Thyroid gland (tissue), 4 donors: Measurements from ENCODE around the gene ROBO2. TPM values are rescaled to one million over a fixed set of nuclear protein-coding genes. Genes with fewer than 3 reads are reported as not detected.

ENCODE experiments used
- DNase-seq, 2 donors: peaks; one replicate each; pipeline ENCODE4 v3.0.0-alpha.2; 2019
- H3K27ac ChIP-seq, 3 donors: fragments of 200-600 bp; sonication (generic); 1 replicate in 2 of 3; 2 replicates in 1 of 3; pipeline ENCODE4 v1.5.1; 2016 to 2019; ENCODE audit warnings: mild to moderate bottlenecking in 1 of 3, moderate library complexity in 1 of 3
- H3K27me3 ChIP-seq: fragments of 200-600 bp; sonication (generic); one replicate; pipeline ENCODE4 v1.5.1; 2019
- H3K36me3 ChIP-seq, 2 donors: fragments of 200-600 bp; sonication (generic); one replicate each; pipeline ENCODE4 v1.5.1; 2016 to 2019
- H3K4me1 ChIP-seq, 2 donors: fragments of 200-600 bp; sonication (generic); one replicate each; pipeline ENCODE4 v1.5.1; 2017 to 2019
- H3K4me3 ChIP-seq, 3 donors: fragments of 200-600 bp; sonication (generic); replicated peaks in 1 of 3; 1 replicate in 2 of 3; 2 replicates in 1 of 3; pipeline ENCODE4 v1.5.1; 2016; ENCODE audit warnings: mild to moderate bottlenecking in 1 of 3
- H3K9me3 ChIP-seq: fragments of 200-600 bp; sonication (generic); one replicate; pipeline ENCODE4 v1.5.1; 2017
- CTCF ChIP-seq, 6 experiments: fragments of 200-600 bp in 3 of 6; fragments of 450-650 bp in 3 of 6; sonication (generic) in 3 of 6; IDR thresholded peaks; one replicate each; pipeline ENCODE4 v1.5.1; 2016 to 2019; ENCODE audit warnings: antibody characterized with exemption in 6 of 6, mild to moderate bottlenecking in 2 of 6, inconsistent platforms in 1 of 6, moderate library complexity in 1 of 6
- POLR2A ChIP-seq, 2 donors: fragments of 450-650 bp; IDR thresholded peaks; one replicate each; pipeline ENCODE4 v1.6.1; 2017; ENCODE audit warnings: antibody characterized with exemption in 2 of 2, mild to moderate bottlenecking in 2 of 2, moderate library complexity in 1 of 2
- WGBS, 2 donors: methylation state at CpG; one replicate each; pipeline ENCODE4 v1.1.5; 2017; 5-methylcytosine and 5-hydroxymethylcytosine counted together
- intact Hi-C: fragments of 100-400 bp; cut with DNase I; formaldehyde crosslinking; loops from one replicate; pipeline ENCODE4 v1.15.1; 2023
- total RNA-seq, 4 donors: library from RNA; depleted of rRNA; stranded (reverse); fragments of >200 nt; gene quantifications; one replicate each; pipeline ENCODE4 v1.2.3, GENCODE V29; 2016

Gene ROBO2
- total RNA-seq, 4 donors from 2014 or later = 0.56 to 1.5 TPM; not detected in 2

DNA sequence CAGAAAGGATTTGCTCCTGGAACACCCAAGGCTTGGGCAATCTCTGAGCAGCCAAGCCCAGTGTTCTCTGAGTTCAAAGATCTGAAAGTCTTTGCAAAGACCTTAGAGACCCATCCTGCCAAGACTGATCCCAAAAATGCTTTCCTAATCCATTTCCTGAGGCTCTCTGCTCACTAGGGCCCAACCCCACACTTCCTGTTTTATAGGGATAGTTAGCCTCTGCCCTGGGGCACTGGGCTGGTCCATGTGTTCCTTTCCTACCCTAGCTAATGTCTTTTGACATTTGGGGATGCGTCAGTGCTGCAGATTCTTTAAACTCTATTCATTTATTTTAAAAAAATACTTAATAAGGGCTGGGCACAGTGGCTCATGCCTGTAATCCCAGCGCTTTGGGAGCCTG, 372.7 kb downstream of the ROBO2 start:
- no peaks in the 10 kb centered on the region for H3K4me1 ChIP-seq
- intact Hi-C loops = no loop called here
- no peak overlapping the region for H3K4me3 ChIP-seq
- no peak for TF ChIP-seq CTCF (IDR thresholded peaks at IDR 0.05)
- TF ChIP-seq POLR2A (IDR thresholded peaks at IDR 0.05) = no peak
- H3K27me3 ChIP-seq = no peaks in the 10 kb centered on the region
- H3K36me3 ChIP-seq = no peaks in the 10 kb centered on the region
- WGBS, 2 donors = 98 to 100% methylated on average over 2 of the region's 2 CpGs
- no peaks in the 10 kb centered on the region for H3K9me3 ChIP-seq
- DNase-seq = no peak
- no peak overlapping the region for H3K27ac ChIP-seq

DNA sequence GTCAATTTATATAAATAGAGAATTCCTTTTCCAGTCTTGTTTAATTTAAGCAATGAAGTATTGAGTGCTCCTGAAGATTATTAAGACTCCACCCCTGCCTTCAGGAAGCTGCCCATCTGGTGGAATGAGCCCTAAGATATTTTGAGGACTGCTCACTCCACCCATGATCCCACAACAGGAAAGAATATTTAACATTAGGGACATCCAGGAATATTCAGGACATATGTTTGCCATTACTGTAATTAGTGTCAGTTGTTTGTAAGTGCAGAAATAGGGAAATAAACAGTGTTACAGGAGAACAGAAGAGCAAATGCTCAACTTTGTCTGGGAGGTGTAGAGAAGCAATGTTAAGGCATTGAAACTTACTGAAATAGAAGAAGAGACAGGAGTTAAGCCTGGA, 375.0 kb downstream of the ROBO2 start:
- no peaks in the 10 kb centered on the region for H3K27me3 ChIP-seq
- no peaks in the 10 kb centered on the region for H3K4me1 ChIP-seq
- H3K36me3 ChIP-seq = no peaks in the 10 kb centered on the region
- no peak overlapping the region for H3K4me3 ChIP-seq
- intact Hi-C loops = no loop called here
- TF ChIP-seq POLR2A (IDR thresholded peaks at IDR 0.05) (no peak), CTCF (IDR thresholded peaks at IDR 0.05) (no peak)
- DNase-seq = no peak
- no peaks in the 10 kb centered on the region for H3K9me3 ChIP-seq
- H3K27ac ChIP-seq = no peak overlapping the region

GRCh38 chr3:77420336-77420735, 380.4 kb downstream of the ROBO2 start:
- TF ChIP-seq CTCF (IDR thresholded peaks at IDR 0.05) = no peak
- TF ChIP-seq POLR2A (IDR thresholded peaks at IDR 0.05) = no peak
- Histone ChIP-seq H3K36me3 (no peaks in the 10 kb centered on the region), H3K4me1 (no peaks in the 10 kb centered on the region), H3K27me3 (no peaks in the 10 kb centered on the region), H3K9me3 (no peaks in the 10 kb centered on the region), H3K27ac (no peak overlapping the region), H3K4me3 (no peak overlapping the region)
- WGBS, 2 donors = 92 to 95% methylated on average over 1 of the region's 1 CpG
- intact Hi-C loops = no loop called here
- no peak for DNase-seq

DNA sequence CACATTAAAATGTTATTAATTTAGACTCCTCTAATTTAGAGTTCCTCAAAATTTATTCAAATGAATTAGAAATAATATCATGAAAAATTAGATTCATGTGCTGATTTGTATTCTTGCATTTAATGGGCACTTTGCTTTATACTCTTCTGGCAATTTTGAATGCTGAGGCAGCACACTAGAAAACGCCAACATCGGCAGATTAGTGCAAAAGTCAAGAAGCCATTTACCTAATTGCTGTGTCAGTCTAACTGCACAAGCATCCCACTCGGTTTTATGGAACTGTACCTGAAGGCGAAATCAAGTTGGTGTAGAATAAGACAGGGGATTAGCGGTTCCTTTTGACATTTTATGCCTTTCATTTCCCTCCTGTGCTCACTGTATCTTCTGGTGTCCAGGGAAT, 382.0 kb downstream of the ROBO2 start:
- Histone ChIP-seq H3K27ac (no peak overlapping the region), H3K9me3 (no peaks in the 10 kb centered on the region), H3K36me3 (no peaks in the 10 kb centered on the region), H3K4me1 (no peaks in the 10 kb centered on the region), H3K4me3 (no peak overlapping the region), H3K27me3 (no peaks in the 10 kb centered on the region)
- 83 to 89% methylated on average over 5 of the region's 5 CpGs for WGBS, 2 donors
- intact Hi-C loops = no loop called here
- no peak for DNase-seq
- TF ChIP-seq POLR2A (IDR thresholded peaks at IDR 0.05) (no peak), CTCF (IDR thresholded peaks at IDR 0.05) (no peak)

- Histone ChIP-seq H3K27ac (no peak overlapping the region), H3K4me3 (no peak overlapping the region), H3K27me3 (no peaks in the 10 kb centered on the region), H3K36me3 (no peaks in the 10 kb centered on the region), H3K4me1 (no peaks in the 10 kb centered on the region), H3K9me3 (no peaks in the 10 kb centered on the region)
- DNase-seq = no peak
- TF ChIP-seq POLR2A (IDR thresholded peaks at IDR 0.05) = no peak
- no peak for TF ChIP-seq CTCF (IDR thresholded peaks at IDR 0.05)
- intact Hi-C loops = no loop called here
Observed at GRCh38 chr3:77426531-77426930, 386.6 kb downstream of the ROBO2 start.
